ENCODE measurements around the gene EID3. TPM values are rescaled to one million over a fixed set of nuclear protein-coding genes. Genes with fewer than 3 reads are reported as not detected.

Gene EID3
- total and polyA plus RNA-seq, 2 donors (not counting 1 experiment from before 2014, with no cell fraction given), result 2.3 to 18.0 TPM

DNA sequence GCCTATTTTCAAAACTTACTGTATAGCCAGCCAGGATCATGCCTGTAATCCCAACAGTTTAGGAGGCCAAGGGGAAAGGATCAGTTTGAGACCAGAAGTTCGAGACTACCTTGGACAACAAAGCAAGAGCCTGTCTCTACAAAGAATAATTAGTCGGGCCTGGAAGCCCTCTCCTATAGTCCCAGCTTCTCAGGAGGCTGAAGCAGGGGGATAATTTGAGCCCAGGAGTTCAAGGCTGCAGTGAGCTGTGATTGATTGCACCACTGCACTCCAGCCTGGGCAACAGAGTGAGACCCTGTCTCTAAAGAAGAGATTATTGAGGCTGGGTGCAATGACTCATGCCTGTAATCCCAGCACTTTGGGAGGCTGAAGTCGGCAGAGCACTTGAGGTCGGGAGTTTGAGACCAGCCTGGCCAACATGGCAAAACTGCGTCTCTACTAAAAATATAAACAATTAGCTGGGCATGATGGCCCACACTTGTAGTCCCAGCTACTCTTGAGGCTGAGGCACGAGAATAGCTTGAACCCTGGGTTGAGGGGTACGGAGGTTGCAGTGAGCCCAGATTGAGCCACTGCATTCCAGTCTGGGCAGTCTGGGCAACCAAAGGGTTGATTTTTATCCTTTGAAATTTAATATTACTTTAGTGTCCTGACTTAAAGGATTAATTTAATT, 14.1 kb downstream of the EID3 start:
- Histone ChIP-seq H3K79me2 (ENCODE audit: control insufficient read depth, insufficient read depth, low read length) (peaks cover 64% of the 10 kb centered on the region), H3K4me2 (ENCODE audit: extremely low read depth, insufficient read depth, low read length) (no peak overlapping the region), H2AFZ (ENCODE audit: low read length) (no peak overlapping the region), H4K20me1 (ENCODE audit: control insufficient read depth, extremely low read depth, insufficient read depth, low read length) (no peaks in the 10 kb centered on the region), H3K27me3 (ENCODE audit: control insufficient read depth, insufficient read depth, low read length) (no peaks in the 10 kb centered on the region), H3K27ac (ENCODE audit: insufficient read depth, low read length) (no peak overlapping the region), H3K4me3 (replicated peaks in 1 of 4; ENCODE audit: control extremely low read depth in 1 of 4, insufficient read depth in 1 of 4, low read depth in 3 of 4, low read length in 4 of 4) (no peak overlapping the region), H3K9me3 (ENCODE audit: control insufficient read depth, insufficient read depth, low read depth, low read length) (no peaks in the 10 kb centered on the region), H3K9ac (ENCODE audit: insufficient read depth, low read length) (no peak overlapping the region), H3K36me3 (ENCODE audit: control insufficient read depth, insufficient read depth, low read length) (peaks cover 21% of the 10 kb centered on the region), H3K4me1 (ENCODE audit: control insufficient read depth, extremely low read depth, insufficient read depth, low read length) (peaks cover 3% of the 10 kb centered on the region)
- no peak for DNase-seq (ENCODE audit: low read depth in 2 of 2)
- no peak for TF ChIP-seq EZH2 (IDR thresholded peaks at IDR 0.05; ENCODE audit: low read length, missing control alignments)
- TF ChIP-seq, protein P1, sequence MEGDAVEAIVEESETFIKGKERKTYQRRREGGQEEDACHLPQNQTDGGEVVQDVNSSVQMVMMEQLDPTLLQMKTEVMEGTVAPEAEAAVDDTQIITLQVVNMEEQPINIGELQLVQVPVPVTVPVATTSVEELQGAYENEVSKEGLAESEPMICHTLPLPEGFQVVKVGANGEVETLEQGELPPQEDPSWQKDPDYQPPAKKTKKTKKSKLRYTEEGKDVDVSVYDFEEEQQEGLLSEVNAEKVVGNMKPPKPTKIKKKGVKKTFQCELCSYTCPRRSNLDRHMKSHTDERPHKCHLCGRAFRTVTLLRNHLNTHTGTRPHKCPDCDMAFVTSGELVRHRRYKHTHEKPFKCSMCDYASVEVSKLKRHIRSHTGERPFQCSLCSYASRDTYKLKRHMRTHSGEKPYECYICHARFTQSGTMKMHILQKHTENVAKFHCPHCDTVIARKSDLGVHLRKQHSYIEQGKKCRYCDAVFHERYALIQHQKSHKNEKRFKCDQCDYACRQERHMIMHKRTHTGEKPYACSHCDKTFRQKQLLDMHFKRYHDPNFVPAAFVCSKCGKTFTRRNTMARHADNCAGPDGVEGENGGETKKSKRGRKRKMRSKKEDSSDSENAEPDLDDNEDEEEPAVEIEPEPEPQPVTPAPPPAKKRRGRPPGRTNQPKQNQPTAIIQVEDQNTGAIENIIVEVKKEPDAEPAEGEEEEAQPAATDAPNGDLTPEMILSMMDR (conservative IDR thresholded peaks at IDR 0.05 in 1 of 2, IDR thresholded peaks at IDR 0.05 in 1 of 2; ENCODE audit: low read depth in 1 of 2, low read length in 2 of 2), result no peak

DNA sequence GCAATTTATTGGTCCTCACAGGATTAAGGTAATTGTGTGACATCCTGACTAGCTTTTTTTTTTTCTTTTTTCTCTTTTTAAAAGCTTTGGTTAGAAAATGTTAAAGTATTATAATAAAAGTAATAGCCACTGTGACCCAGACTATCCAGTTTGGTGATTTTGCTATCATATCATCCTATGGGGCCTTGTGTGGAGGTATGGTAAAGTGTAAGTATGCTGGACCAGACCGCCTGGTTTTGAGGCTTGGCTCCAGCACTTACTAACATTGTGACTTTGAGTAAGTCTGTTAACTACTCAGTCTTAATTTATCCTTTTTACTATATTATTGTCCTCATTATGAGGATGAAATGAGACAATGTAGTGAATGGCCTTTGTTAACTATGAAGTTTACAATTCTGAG, 15.5 kb downstream of the EID3 start:
- H2AFZ ChIP-seq (ENCODE audit: low read length), result no peak overlapping the region
- H3K36me3 ChIP-seq (ENCODE audit: control insufficient read depth, insufficient read depth, low read length), result peaks cover 14% of the 10 kb centered on the region
- H3K9me3 ChIP-seq (ENCODE audit: control insufficient read depth, insufficient read depth, low read depth, low read length), result no peaks in the 10 kb centered on the region
- H3K9ac ChIP-seq (ENCODE audit: insufficient read depth, low read length), result no peak overlapping the region
- peaks cover 54% of the 10 kb centered on the region for H3K79me2 ChIP-seq (ENCODE audit: control insufficient read depth, insufficient read depth, low read length)
- H3K4me2 ChIP-seq (ENCODE audit: extremely low read depth, insufficient read depth, low read length), result no peak overlapping the region
- H3K4me3 ChIP-seq (replicated peaks in 1 of 4; ENCODE audit: control extremely low read depth in 1 of 4, insufficient read depth in 1 of 4, low read depth in 3 of 4, low read length in 4 of 4), result no peak overlapping the region
- no peak for DNase-seq (ENCODE audit: low read depth in 2 of 2)
- no peaks in the 10 kb centered on the region for H4K20me1 ChIP-seq (ENCODE audit: control insufficient read depth, extremely low read depth, insufficient read depth, low read length)
- H3K4me1 ChIP-seq (ENCODE audit: control insufficient read depth, extremely low read depth, insufficient read depth, low read length), result peaks cover 3% of the 10 kb centered on the region
- no peak overlapping the region for H3K27ac ChIP-seq (ENCODE audit: insufficient read depth, low read length)
- no peak for TF ChIP-seq EZH2 (IDR thresholded peaks at IDR 0.05; ENCODE audit: low read length, missing control alignments)
- TF ChIP-seq, protein P1 (conservative IDR thresholded peaks at IDR 0.05 in 1 of 2, IDR thresholded peaks at IDR 0.05 in 1 of 2; ENCODE audit: low read depth in 1 of 2, low read length in 2 of 2), result no peak
- H3K27me3 ChIP-seq (ENCODE audit: control insufficient read depth, insufficient read depth, low read length), result no peaks in the 10 kb centered on the region

DNA sequence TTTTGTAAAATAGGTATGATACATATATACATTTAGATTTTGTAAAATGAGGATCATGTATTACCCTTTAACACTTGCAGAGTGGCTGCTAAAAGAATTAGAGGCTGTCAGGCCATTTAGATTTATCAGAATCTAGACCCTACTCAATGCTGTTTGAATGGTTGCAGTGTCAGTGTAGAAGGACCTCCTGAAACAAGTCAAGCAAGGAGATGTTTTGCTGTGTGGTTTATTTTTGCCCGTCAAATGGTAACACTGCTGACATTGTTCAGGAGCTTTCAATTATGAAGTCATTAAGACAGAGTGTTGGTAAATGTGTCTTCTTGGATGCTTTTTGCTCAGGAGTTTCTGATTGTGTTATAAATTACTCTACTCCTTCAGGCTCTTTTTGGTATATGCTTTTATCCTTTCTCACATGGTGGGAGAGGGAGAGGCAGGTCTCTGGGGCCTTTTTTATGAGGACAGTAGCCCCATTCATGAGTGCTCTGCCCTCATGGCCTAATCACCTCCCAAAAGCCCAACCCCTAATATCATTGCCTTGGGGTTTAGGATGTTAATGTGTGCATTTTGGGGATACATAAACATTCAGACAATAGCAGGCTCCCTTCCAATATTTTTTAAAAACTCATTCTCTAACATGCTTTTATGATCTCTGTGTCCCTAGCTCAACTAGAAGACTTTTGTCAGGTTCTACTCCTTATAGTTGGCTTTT, 16.5 kb downstream of the EID3 start:
- no peak overlapping the region for H2AFZ ChIP-seq (ENCODE audit: low read length)

More for the DNA sequence above, 16.5 kb downstream of the EID3 start:
- H3K9me3 ChIP-seq (ENCODE audit: control insufficient read depth, insufficient read depth, low read depth, low read length), result no peaks in the 10 kb centered on the region
- H3K27ac ChIP-seq (ENCODE audit: insufficient read depth, low read length), result no peak overlapping the region
- H3K79me2 ChIP-seq (ENCODE audit: control insufficient read depth, insufficient read depth, low read length), result peaks cover 50% of the 10 kb centered on the region
- H3K4me2 ChIP-seq (ENCODE audit: extremely low read depth, insufficient read depth, low read length), result no peak overlapping the region
- TF ChIP-seq, protein P1 (conservative IDR thresholded peaks at IDR 0.05 in 1 of 2, IDR thresholded peaks at IDR 0.05 in 1 of 2; ENCODE audit: low read depth in 1 of 2, low read length in 2 of 2), result no peak
- no peaks in the 10 kb centered on the region for H3K27me3 ChIP-seq (ENCODE audit: control insufficient read depth, insufficient read depth, low read length)
- no peak overlapping the region for H3K9ac ChIP-seq (ENCODE audit: insufficient read depth, low read length)
- no peaks in the 10 kb centered on the region for H4K20me1 ChIP-seq (ENCODE audit: control insufficient read depth, extremely low read depth, insufficient read depth, low read length)
- H3K4me1 ChIP-seq (ENCODE audit: control insufficient read depth, extremely low read depth, insufficient read depth, low read length), result peaks cover 3% of the 10 kb centered on the region
- no peak overlapping the region for H3K4me3 ChIP-seq (replicated peaks in 1 of 4; ENCODE audit: control extremely low read depth in 1 of 4, insufficient read depth in 1 of 4, low read depth in 3 of 4, low read length in 4 of 4)
- no peak for DNase-seq (ENCODE audit: low read depth in 2 of 2)
- peaks cover 18% of the 10 kb centered on the region for H3K36me3 ChIP-seq (ENCODE audit: control insufficient read depth, insufficient read depth, low read length)

Data from fibroblast of lung (primary cell).